Natural killer cell (primary cell): ENCODE results near the gene SLC9A8. TPM values are rescaled to one million over a fixed set of nuclear protein-coding genes. Genes with fewer than 3 reads are reported as not detected.

Source experiments
- ATAC-seq, 3 donors: fragments of 150-1000 bp in 2 of 3; fragments of 200-7000 bp in 1 of 3; cut with Tn5 transposase; 1 replicate in 1 of 3; 2 replicates in 2 of 3; pipeline ENCODE4 v1.10.0; 2021; ENCODE audit warnings: mild to moderate bottlenecking in 2 of 3, moderate library complexity in 2 of 3
- DNase-seq, 2 donors: peaks; one replicate each; pipeline versions ENCODE4 v3.0.0 to v3.0.0-alpha.2; 2013 to 2021; ENCODE audit warnings: mixed read lengths in 1 of 2
- H3K27ac ChIP-seq: one replicate; pipeline ENCODE4 v1.5.1; 2013; ENCODE audit warnings: mild to moderate bottlenecking, low read length
- H3K27me3 ChIP-seq: one replicate; pipeline ENCODE4 v1.6.1; 2013; ENCODE audit warnings: low read length; ENCODE audit not compliant: control insufficient read depth, insufficient read depth
- H3K36me3 ChIP-seq: one replicate; pipeline ENCODE4 v1.6.1; 2013; ENCODE audit warnings: low read length; ENCODE audit not compliant: control insufficient read depth, insufficient read depth
- H3K4me1 ChIP-seq: one replicate; pipeline ENCODE4 v1.6.1; 2013; ENCODE audit warnings: low read length; ENCODE audit not compliant: control insufficient read depth, insufficient read depth
- H3K4me3 ChIP-seq: one replicate; pipeline ENCODE4 v1.5.1; 2013; ENCODE audit warnings: low read length
- H3K9me3 ChIP-seq: one replicate; pipeline ENCODE4 v1.6.1; 2013; ENCODE audit warnings: low read length; ENCODE audit not compliant: control insufficient read depth, insufficient read depth
- H3K27ac Mint-ChIP-seq, 2 donors: one replicate each; pipeline ENCODE4 v1.8.0; 2022; ENCODE audit warnings: mild to moderate bottlenecking in 2 of 2, mixed read lengths in 2 of 2, moderate library complexity in 1 of 2
- H3K27me3 Mint-ChIP-seq, 2 donors: one replicate each; pipeline ENCODE4 v1.8.0; 2022; ENCODE audit warnings: low read depth in 2 of 2, mixed read lengths in 2 of 2
- H3K36me3 Mint-ChIP-seq: one replicate; pipeline ENCODE4 v1.8.0; 2022; ENCODE audit warnings: mixed read lengths
- H3K4me1 Mint-ChIP-seq, 2 donors: one replicate each; pipeline ENCODE4 v1.8.0; 2022; ENCODE audit warnings: mixed read lengths in 2 of 2
- H3K4me3 Mint-ChIP-seq: one replicate; pipeline ENCODE4 v1.8.0; 2022; ENCODE audit warnings: mild to moderate bottlenecking, moderate library complexity, mixed read lengths
- H3K9me3 Mint-ChIP-seq, 2 donors: one replicate each; pipeline ENCODE4 v1.8.0; 2022; ENCODE audit warnings: mixed read lengths in 2 of 2
- CTCF ChIP-seq: fragments of 200-600 bp; IDR thresholded peaks from one replicate; pipeline ENCODE4 v1.8.0; 2022; ENCODE audit warnings: antibody characterized with exemption
- WGBS: methylation state at CpG from one replicate; pipeline ENCODE4 v1.1.7; 2013; ENCODE audit warnings: missing lambda C conversion rate; ENCODE audit not compliant: insufficient coverage; 5-methylcytosine and 5-hydroxymethylcytosine counted together
- intact Hi-C: fragments of 100-400 bp; cut with micrococcal nuclease; formaldehyde crosslinking; loops from one replicate; pipeline ENCODE4 v1.14.2; 2022
- total RNA-seq, 4 donors: library from RNA; stranded (reverse); fragments of 120-200 nt in 1 of 4; gene quantifications; one replicate each; pipeline versions ENCODE4 v1.2.3 to v1.2.4, GENCODE V29; 2013 to 2022

The SLC9A8 gene
- total RNA-seq, 3 donors from 2014 or later (not counting 1 experiment from before 2014, with no cell fraction given) = 54.5 to 68.7 (median 58.8) TPM

GRCh38 chr20:49868964-49869363 lies 56.3 kb downstream of the SLC9A8 start:
- Mint-ChIP-seq H3K36me3 (peaks cover 14% of the 10 kb centered on the region), H3K4me1 (no peaks in the 10 kb centered on the region), H3K27me3 (no peaks in the 10 kb centered on the region), H3K4me3 (no peak overlapping the region), H3K27ac (no peak overlapping the region), H3K9me3 (no peaks in the 10 kb centered on the region)
- WGBS = 72% methylated on average over 5 of the region's 5 CpGs
- Histone ChIP-seq H3K9me3 (no peaks in the 10 kb centered on the region), H3K36me3 (peaks cover 51% of the 10 kb centered on the region), H3K27me3 (no peaks in the 10 kb centered on the region), H3K27ac (no peak overlapping the region), H3K4me3 (no peak overlapping the region), H3K4me1 (no peaks in the 10 kb centered on the region)
- TF ChIP-seq CTCF = no peak
- ATAC-seq = no peak
- no peak for DNase-seq
- intact Hi-C loops = no loop called here

GRCh38 chr20:49870261-49870660 lies 57.6 kb downstream of the SLC9A8 start:
- H3K9me3 ChIP-seq = no peaks in the 10 kb centered on the region
- over 99% methylated on average over 5 of the region's 5 CpGs for WGBS
- intact Hi-C loops = no loop called here
- H3K4me1 Mint-ChIP-seq = no peaks in the 10 kb centered on the region
- no peaks in the 10 kb centered on the region for H3K4me1 ChIP-seq
- H3K27me3 Mint-ChIP-seq = no peaks in the 10 kb centered on the region
- peaks cover 51% of the 10 kb centered on the region for H3K36me3 ChIP-seq
- no peak for TF ChIP-seq CTCF
- H3K27me3 ChIP-seq = no peaks in the 10 kb centered on the region
- DNase-seq = no peak
- H3K27ac Mint-ChIP-seq = no peak overlapping the region
- peaks cover 7% of the 10 kb centered on the region for H3K36me3 Mint-ChIP-seq
- H3K9me3 Mint-ChIP-seq = no peaks in the 10 kb centered on the region
- H3K27ac ChIP-seq = no peak overlapping the region
- no peak overlapping the region for H3K4me3 ChIP-seq
- H3K4me3 Mint-ChIP-seq = no peak overlapping the region
- no peak for ATAC-seq

GRCh38 chr20:49871391-49871948 lies 58.8 kb downstream of the SLC9A8 start:
- Histone ChIP-seq H3K4me3 (no peak overlapping the region), H3K36me3 (peaks cover 51% of the 10 kb centered on the region), H3K27me3 (no peaks in the 10 kb centered on the region), H3K27ac (no peak overlapping the region), H3K4me1 (no peaks in the 10 kb centered on the region), H3K9me3 (no peaks in the 10 kb centered on the region)
- no peak for ATAC-seq
- H3K4me1 Mint-ChIP-seq = no peaks in the 10 kb centered on the region
- H3K27me3 Mint-ChIP-seq = no peaks in the 10 kb centered on the region
- H3K36me3 Mint-ChIP-seq = peaks cover 7% of the 10 kb centered on the region
- no peak for TF ChIP-seq CTCF
- no peak overlapping the region for H3K27ac Mint-ChIP-seq
- no peak for DNase-seq
- intact Hi-C loops = no loop called here
- no peak overlapping the region for H3K4me3 Mint-ChIP-seq
- WGBS = 95% methylated on average over 6 of the region's 6 CpGs
- H3K9me3 Mint-ChIP-seq = no peaks in the 10 kb centered on the region

GRCh38 chr20:49872056-49872455 lies 59.4 kb downstream of the SLC9A8 start:
- WGBS = 100% methylated on average over 1 of the region's 1 CpG
- Histone ChIP-seq H3K27ac (no peak overlapping the region), H3K36me3 (peaks cover 48% of the 10 kb centered on the region), H3K4me1 (no peaks in the 10 kb centered on the region), H3K27me3 (no peaks in the 10 kb centered on the region), H3K9me3 (no peaks in the 10 kb centered on the region), H3K4me3 (no peak overlapping the region)
- H3K36me3 Mint-ChIP-seq = peaks cover 7% of the 10 kb centered on the region
- no peaks in the 10 kb centered on the region for H3K27me3 Mint-ChIP-seq
- intact Hi-C loops = no loop called here
- DNase-seq (no peak), ATAC-seq (no peak)
- no peak overlapping the region for H3K4me3 Mint-ChIP-seq
- no peaks in the 10 kb centered on the region for H3K9me3 Mint-ChIP-seq
- no peaks in the 10 kb centered on the region for H3K4me1 Mint-ChIP-seq
- no peak for TF ChIP-seq CTCF
- no peak overlapping the region for H3K27ac Mint-ChIP-seq
